GM18907 (cell line): Measurements from ENCODE around the gene ALKBH3.

Source experiments
- ATAC-seq: cut with Tn5 transposase; IDR thresholded peaks from one replicate; pipeline ENCODE4 v1.9.1; 2021; ENCODE audit warnings: mild to moderate bottlenecking, moderate library complexity; ENCODE audit not compliant: unreplicated experiment

The ALKBH3 gene

DNA sequence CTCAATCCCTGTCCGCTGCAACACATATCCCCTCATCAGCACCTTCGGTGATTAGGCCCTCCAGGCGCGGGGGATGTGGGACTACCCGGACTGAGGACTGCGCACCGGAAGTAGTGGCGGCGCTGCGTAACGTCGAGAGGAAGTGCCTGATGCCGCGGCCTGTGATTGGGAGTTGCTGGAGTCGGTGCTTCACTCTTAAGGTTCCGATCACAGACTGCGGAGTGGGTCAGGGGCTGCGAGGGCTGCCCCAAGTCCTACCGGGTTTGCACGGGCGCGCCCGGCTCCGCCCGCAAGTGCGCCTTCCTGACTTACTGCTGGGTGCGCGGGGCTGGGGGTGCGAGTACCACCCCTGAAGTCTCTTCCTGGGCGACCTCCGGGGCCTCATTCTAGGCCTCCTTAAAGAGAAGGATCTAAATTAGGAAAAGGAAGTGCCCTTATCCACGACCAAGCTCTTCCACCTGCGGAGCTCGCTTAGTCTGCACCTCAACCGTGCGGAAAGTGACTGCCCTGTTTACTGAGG is at the start of gene ALKBH3:
Gene ALKBH3 (plus strand): TSS at position 192 of the 520 bp plus-strand sequence. CDS start 1,822 bp downstream, outside the sequence.
- ATAC-seq: peak; percentile 98

DNA sequence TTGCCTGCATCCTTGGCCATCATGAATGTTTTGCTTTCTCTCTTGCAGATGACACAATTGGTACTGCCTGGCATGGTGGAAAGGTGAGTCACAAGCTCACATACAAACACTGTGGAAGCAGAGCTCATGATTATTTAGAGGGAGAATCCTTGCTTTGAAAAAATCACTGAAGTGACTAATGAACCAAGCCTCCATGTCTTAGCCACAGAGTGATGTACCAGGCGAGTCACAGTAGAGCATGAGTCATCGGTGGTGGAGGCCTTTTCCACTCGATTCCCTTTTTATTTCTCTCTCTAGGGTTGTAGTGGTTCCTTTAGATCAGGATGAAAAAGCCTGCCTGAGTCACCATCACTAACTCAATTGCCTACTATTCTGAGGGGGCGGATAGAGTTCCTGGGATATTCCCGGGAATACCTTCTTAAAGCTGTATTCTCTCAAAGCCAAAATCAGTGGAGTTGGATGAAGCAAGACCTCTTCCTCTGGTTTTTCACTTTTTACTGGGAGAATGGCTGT is 49.6 kb upstream of the ALKBH3 start:
- peak; percentile 49 for ATAC-seq

DNA sequence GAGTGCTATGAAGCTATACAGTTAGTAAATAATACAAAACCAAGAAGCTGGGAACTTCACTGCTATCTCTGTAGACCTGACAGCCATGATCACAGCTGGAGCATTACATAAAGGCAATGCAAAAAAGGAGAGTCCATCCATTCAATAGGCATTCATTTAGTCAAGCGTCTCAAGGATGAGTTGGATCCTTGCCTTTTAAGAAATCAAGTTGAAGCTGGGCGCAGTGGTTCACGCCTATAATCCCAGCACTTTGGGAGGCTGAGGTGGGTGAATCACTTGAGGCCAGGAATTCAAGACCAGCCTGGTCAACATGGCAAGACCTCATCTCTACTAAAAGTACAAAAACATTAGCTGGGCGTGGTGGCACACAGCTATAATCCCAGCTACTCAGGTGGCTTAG is 48.1 kb upstream of the ALKBH3 start:
- ATAC-seq: no peak

DNA sequence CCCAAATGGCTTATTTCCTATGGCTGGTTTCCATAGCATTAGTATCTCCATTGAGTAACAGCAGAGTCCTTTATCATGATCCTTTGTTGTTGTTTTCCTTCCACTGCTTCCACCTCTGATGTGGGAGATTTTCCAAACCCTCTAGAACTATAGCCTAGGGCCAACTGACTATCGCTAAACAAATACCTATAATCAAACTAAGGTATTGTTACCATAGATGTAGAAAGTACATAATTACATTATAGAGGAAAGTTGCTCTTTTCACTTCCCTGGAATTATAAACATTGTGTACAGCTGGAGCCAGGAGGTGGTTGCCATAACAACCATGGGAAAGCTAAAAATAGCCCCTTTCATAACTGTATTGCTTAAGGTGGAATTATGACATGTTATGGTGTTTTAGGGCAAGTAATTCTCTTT is 47.0 kb upstream of the ALKBH3 start:
- no peak for ATAC-seq

DNA sequence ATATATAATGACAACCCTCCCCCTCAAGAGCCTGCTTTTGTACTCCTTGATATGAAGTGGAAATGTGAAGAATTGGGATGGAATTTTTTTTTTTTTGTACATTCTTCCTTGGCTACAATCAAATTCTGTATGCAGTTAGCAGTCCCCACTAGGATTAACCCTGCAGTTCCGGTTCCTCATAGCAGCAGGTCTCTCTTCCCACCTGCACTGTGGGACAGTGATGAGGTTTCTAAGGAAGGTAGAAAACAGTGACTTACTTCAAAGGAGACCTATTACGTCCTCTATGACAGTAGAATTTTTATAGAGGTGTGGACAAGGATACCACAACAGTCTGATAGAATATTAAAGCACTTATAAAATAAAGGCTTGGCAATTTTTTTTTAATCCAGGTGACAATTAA is 46.3 kb upstream of the ALKBH3 start:
- ATAC-seq: no peak

DNA sequence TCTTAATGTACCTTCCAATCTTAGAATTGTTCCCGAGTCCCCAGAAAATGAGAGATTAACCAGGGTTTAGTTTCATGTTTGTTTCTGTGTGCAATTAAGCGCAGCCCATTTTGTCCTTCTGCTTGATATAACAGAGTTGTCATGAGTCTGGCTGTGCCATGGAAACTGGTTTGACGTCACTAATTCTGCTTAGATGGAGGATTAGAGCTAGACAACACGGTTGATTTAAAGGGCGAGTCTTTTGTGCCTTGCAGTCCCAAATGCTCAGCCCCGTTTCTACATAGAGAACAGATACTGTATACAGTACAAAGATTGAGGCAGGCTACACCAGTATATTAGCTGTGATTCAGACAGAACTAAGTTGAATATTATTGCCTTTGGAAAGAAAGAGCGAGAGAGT is 45.5 kb upstream of the ALKBH3 start:
- no peak for ATAC-seq

DNA sequence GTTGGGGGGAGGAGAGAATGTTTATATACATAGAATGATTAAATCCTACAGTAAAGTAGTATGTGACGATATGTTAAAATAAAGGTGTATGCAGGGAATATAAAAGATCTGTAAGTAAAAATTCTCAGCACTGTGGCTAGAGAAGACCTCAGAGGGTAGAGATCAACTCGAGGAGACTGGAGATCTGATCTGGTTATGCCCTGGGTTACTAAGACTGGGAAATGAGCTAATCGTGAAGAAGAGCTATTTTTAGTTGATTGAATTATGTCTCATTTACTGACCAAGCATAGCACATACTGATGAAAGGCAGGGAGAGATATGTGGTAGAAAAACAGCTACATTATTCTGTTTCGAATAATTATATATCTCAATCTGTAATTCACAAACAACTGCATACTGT is 42.8 kb upstream of the ALKBH3 start:
- no peak for ATAC-seq

DNA sequence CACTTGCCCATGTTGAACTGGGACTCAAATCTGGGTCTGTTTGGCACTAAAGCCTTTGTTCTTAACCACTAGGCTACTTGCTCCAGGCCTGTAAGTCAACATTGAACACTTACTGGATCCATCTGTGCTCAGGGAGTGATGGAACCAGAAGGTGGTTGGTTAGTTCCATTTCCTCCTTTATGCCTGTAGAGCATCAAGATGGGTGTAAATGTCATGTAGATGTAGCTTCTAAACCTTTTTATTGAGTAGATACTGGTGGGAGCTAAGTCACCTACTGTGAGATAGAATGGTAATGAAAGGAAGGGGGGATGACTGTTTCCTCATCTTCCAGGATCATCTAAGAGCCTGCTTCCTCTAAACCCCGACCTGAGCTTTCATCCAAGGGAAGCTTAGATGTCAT is 38.6 kb upstream of the ALKBH3 start:
- no peak for ATAC-seq

DNA sequence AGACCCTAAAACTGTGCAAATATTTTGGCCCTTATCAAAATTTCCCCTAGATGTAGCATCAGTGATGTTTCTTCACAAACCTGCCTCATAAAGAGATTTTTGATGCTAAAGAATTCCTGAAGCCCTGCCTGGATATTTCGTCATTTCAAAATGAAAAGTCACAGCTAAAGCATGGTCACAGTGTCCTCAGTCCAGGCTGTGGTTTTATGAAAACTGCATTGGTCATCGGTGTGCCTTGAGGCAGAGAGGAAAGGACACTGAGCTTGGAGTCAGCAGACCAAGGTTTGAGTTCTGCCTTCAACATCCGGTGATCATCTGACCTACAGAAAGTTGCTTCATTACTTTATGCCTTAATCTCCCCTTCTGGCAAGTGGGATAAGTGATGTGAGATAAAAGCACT is 34.8 kb upstream of the ALKBH3 start:
- ATAC-seq: no peak

DNA sequence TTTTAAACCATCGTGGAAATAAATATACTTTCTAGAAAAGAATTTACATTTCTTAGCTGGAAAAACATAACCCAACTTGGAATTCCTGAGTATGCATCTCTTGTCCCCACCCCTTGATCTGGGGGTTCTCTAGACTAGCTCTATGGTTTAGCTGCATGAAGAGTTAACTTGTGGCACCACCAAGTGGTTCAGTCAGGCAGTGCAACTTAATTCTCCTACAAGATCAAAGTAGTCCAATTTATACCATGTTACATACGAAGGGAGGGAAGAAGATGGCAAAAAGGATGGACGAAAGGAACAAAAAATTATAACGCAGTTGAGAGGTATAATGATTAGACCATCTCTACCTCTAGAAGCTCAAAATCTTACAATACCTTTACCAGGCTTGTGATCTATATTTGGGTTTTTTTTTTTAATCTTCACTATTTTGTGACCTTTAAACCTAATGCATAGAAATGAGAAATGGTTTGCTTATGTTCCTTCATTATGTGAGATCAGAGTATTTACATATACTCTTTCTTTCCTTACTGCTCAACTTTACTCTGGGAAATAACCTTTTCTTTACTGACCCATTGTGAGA is 28.5 kb upstream of the ALKBH3 start:
- ATAC-seq: peak; percentile 86

DNA sequence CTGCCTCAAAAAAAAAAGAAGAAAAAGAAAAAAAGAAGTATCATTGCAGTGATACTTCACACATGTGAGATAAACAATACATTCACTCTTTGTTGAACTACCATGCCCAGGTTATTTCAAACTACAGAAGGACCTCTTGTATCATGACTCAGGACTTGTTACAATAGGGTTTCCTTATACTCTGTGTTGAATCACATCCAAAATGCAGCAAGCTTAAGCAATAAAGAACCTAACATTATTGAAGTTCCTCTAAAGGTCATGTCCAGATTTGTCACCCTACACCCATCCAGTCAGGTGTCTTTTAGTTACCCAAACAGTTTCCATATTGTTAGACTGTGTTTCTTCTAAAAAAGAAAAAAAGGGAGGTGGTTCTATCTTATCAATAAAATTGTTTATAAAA is 26.9 kb upstream of the ALKBH3 start:
- ATAC-seq: no peak

DNA sequence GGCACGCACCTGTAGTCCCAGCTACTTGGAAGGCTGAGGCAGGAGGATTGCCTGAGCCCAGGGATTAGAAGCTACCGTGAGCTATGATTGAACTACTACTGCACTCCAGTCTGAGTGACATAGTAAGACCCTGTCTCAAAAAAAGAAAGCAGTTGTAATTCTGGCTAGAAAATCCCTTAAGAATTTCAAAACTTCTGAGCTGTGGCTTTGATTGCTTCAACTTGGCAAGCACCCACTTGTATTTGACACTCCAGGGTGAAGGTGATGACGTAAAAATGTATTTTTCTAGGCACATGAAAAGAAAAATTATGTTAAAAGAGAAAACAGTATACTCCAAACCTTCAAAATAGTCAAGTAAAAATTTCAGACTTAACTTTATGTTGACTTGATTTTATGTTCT is 23.6 kb upstream of the ALKBH3 start:
- ATAC-seq: no peak

DNA sequence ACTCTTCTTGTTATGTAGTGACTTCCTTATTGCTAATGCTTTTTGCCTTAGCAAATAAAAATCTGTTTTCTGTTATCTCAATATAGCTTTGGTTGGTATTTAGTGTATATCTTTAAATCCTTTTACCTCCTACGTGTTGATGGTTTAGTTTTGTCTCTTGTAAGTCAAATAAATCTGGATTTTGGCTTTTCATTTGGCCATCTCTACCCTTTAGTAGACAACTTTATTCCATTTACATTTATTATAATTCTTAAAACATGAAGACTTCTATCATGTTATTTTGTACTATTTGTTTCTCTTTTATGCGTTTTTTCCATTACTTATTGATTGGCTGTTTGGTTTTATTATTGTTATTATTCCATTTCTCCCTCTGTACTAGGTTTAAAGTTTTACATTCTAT is 19.5 kb upstream of the ALKBH3 start:
- ATAC-seq: no peak

DNA sequence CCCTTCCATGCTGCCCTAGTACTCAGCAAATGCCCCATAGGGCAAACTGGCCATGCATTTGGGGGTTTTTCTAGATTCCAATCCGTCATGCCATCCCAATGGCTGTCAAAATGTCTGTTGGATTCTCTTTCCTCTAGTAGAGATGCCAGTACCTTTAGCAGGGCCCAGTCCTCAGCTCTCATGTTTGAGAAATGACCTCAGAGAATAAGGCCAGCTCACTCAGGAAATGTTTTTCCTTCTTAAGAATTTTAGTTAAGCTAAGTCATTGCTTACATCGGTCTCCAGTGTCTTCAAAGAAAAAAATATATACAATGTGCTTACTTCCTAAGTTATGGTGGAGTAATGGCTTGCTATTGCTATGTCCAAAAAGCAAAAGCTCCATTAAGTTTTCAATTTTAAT is 14.1 kb upstream of the ALKBH3 start:
- ATAC-seq: no peak

DNA sequence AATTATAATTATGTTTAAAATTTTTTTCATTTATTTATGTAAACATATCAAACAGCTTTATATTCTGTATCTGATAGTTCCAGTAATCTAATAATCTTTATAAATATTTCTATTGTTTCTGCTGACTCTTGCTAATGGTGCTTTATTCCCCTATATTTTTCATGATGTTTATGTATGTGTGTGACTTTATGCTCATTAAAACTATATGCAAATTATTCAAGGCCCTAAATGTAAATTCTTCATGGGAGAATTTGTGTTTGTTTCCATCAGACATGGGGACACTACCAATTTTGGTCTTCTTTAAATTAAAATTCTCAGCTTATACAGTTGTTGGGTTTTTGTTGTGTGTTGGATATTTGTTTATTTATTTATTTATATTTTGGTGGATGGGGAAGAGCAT is 13.7 kb upstream of the ALKBH3 start:
- no peak for ATAC-seq

DNA sequence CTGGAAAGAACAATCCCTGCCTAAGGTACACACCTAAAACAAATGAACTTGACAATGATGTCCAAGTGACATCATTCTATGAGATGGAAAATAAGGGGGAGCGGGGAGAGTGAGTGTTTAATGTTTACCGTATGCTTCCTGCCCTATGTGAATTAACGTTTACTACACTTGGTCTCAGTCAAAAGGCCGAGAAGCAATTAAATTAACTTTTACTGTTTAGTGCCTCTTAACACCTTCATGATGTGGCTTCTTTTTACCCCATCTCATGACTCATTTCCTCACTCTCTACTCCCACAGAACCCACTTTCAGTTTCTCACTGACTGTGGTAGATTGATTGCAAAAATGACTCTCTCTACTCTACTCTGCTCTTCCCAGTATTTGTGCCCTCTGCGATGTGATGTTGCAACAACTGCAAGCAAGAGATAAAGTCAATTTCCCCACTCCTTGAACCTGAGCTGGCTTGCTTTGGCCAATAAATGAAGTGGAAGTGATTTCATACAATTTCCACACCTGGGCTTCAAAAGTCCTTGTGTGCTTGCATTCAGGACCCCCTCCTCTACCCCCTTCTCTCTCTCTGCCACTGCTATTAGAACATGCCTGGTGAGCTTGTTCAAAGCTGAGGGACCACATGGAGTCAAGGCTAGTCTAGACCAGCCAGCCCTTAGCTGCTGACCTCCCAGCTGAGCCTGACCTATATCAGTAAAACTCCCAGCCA is 11.6 kb upstream of the ALKBH3 start:
- peak; percentile 100 for ATAC-seq

DNA sequence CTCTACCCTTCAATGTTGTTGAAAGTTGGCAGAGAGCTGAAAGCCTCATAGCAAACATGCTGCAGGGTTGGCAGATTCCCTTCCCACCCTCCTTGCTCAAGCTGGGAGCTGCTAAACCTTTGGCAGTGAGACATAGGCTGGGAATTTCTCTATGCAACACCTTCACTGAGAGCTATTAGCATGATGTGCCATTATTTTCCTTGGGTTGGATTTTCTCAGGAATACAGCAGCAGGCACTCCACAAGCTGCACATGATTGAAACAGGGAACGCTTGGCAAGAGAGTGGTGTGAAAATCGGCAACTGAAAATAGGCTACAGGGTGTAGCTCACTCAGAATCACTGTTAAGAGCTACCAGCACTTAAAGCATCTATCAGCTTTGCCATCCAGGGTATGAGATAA is 9.6 kb upstream of the ALKBH3 start:
- no peak for ATAC-seq

DNA sequence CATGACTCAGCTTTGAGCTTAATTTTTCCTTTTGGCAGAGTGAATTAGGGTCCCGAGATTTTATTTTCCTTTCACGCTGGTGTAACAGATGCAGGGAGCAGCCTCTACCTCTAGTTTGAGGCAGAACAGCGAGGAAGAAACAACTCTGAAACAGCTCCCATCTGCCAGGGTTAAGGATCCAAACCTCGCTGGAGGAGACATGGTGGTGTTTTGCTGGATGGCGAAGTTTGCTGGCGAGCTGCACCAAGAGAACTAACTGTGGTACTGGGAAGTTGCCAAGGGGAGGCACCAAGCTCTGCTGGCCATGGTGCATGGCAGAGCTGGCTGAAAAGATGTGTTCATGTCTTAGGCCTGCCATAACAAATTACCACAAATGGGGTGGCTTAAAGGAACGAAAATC is 7.6 kb upstream of the ALKBH3 start:
- no peak for ATAC-seq

DNA sequence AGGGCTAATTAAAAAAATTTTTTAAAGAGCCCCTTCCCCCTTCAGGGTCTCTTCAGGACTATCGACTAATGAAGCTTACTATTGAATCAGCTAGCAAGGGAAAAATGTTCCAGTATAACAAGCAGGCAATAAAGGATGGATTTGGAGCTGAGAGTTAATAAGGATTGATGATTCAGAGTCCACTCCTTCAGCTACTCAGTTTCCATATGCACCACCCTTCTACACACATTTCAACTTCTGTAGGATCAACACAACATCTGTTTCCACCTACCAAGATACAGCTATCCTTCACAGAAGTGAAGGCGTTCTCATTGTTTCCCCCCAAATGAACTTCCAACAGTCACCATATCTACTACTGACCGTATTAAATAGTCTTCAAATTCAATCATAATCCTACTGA is 6.6 kb upstream of the ALKBH3 start:
- no peak for ATAC-seq

DNA sequence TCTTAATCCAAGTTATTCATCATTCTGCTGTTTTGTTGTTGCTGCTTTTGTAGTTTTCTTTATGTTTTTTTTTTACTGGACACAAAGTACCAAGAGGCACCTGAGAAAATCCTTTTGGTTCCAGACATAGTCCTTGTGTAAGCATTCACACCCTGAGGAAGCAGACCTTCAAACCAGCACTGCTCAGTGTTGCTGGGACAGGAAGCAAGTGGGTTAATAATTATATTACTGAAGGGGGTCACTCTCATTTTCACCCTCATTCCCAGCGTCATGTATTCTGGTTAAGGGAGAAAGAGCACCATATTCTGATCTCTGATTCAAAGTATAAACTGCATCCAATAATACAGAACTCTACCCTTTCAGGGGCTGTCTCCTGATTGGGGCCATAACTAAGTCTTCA is 5.9 kb upstream of the ALKBH3 start:
- peak; percentile 89 for ATAC-seq

DNA sequence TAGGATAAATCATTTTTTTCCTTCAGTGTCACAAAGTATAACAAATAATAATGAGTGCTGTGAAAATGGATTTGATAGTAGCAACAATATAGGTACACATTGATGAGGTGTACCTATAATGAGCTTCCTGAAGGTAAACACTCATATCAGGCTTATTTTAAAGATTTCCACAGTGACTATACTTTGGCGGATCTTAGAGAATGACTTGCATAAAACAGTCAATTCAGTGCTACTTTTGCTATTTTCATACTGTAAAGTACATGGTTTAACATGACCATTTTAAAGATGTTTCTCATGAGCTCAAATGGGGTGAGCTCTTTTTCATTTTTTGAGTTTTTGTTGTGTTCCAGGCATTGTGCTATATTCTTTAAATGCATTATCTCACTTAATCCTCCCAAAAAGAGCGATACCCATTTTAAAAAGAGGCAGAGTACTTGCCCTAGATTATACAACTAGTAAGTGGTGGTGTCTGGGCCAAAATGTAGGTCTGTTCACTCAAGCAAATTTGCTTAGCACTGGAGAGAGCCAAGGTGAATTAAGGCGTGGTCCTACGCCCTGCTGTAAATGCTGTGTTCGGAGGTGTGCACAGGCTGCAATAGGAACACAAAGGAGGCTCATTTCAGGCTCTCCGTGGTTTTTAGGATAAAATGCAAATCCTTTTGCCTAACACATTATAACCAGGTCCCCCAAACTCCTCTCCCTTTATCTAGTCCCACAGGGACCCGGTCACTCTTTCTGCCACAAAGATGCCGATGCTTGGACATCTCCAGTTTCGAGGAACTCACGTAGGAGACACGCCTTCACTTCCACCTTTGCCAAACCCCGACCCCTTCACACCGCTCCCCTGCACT is 617 bp upstream of the ALKBH3 start:
- ATAC-seq: peak; percentile 8

DNA sequence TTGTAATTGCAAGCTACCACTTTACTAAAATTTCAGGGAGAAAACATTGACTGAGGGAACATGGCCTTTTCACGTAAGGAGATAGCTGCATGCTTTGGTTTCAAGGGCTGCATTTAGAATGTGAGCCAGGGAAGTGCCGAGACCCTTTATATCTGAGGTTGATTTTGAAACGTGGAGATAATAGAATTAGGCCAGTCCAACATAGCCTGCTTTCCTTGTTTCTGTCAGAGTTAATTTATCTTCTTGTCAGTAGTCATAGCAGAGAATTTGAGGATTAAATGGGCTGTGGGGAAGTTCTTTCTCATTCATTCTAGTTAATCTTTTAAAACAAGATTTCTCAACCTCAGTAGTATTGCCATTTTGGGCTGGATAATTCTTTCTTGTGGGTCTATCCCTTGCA is 12.2 kb downstream of the ALKBH3 start:
- no peak for ATAC-seq
